Fibroblast of lung (primary cell): ENCODE measurements around the gene LAX1. TPM values are rescaled to one million over a fixed set of nuclear protein-coding genes. Genes with fewer than 3 reads are reported as not detected.

Experiments
- DNase-seq, 2 donors: peaks; one replicate each; pipeline versions ENCODE4 v3.0.0 to v3.0.0-alpha.2; 2010; ENCODE audit warnings: low read depth in 2 of 2
- H2AFZ ChIP-seq: 2 replicates; pipeline ENCODE4 v1.5.1; 2012; ENCODE audit warnings: low read length, control low read depth, inconsistent platforms
- H3K27ac ChIP-seq: 2 replicates; pipeline ENCODE4 v1.5.1; 2011; ENCODE audit warnings: low read length, control low read depth; ENCODE audit not compliant: insufficient read depth
- H3K27me3 ChIP-seq: 2 replicates; pipeline ENCODE4 v1.5.1; 2011; ENCODE audit warnings: mild to moderate bottlenecking, low read length; ENCODE audit not compliant: control insufficient read depth, insufficient read depth
- H3K36me3 ChIP-seq: 2 replicates; pipeline ENCODE4 v1.5.1; 2011; ENCODE audit warnings: low read length; ENCODE audit not compliant: control insufficient read depth, insufficient read depth
- H3K4me1 ChIP-seq: 2 replicates; pipeline ENCODE4 v1.5.1; 2011; ENCODE audit warnings: low read length; ENCODE audit not compliant: control insufficient read depth, insufficient read depth; ENCODE audit errors: extremely low read depth
- H3K4me2 ChIP-seq: 2 replicates; pipeline ENCODE4 v1.5.1; 2011; ENCODE audit warnings: low read length, control low read depth; ENCODE audit not compliant: insufficient read depth; ENCODE audit errors: extremely low read depth
- H3K4me3 ChIP-seq, 4 experiments: fragments of 200-600 bp in 1 of 4; sonication (generic) in 1 of 4; replicated peaks in 1 of 4; 2 replicates each; pipeline ENCODE4 v1.5.1; 2011 to 2016; ENCODE audit warnings: low read length in 4 of 4, low read depth in 3 of 4, mild to moderate bottlenecking in 3 of 4, control low read depth in 2 of 4, inconsistent platforms in 1 of 4, mixed read lengths in 1 of 4; ENCODE audit not compliant: insufficient read depth in 1 of 4; ENCODE audit errors: control extremely low read depth in 1 of 4
- H3K79me2 ChIP-seq: 2 replicates; pipeline ENCODE4 v1.5.1; 2012; ENCODE audit warnings: mild to moderate bottlenecking, low read length, inconsistent platforms; ENCODE audit not compliant: control insufficient read depth, insufficient read depth
- H3K9ac ChIP-seq: 2 replicates; pipeline ENCODE4 v1.5.1; 2011; ENCODE audit warnings: mild to moderate bottlenecking, low read length, control low read depth; ENCODE audit not compliant: insufficient read depth
- H3K9me3 ChIP-seq: 2 replicates; pipeline ENCODE4 v1.5.1; 2012; ENCODE audit warnings: low read depth, low read length; ENCODE audit not compliant: control insufficient read depth, insufficient read depth
- H4K20me1 ChIP-seq: 2 replicates; pipeline ENCODE4 v1.5.1; 2011; ENCODE audit warnings: low read length; ENCODE audit not compliant: control insufficient read depth, insufficient read depth; ENCODE audit errors: extremely low read depth
- CTCF ChIP-seq, 2 donors: IDR thresholded peaks in 1 of 2; conservative IDR thresholded peaks in 1 of 2; 1 replicate in 1 of 2; 2 replicates in 1 of 2; pipeline ENCODE4 v1.5.1; 2011 to 2012; ENCODE audit warnings: low read length in 2 of 2, control low read depth in 1 of 2, inconsistent platforms in 1 of 2, low read depth in 1 of 2, mild to moderate bottlenecking in 1 of 2
- EZH2 ChIP-seq: IDR thresholded peaks from 2 replicates; pipeline ENCODE4 v1.5.1; 2012; ENCODE audit warnings: low read length, control low read depth, mild to moderate bottlenecking; ENCODE audit errors: missing control alignments
- polyA plus RNA-seq, 2 donors: library from polyadenylated mRNA; depleted of rRNA in 1 of 2; stranded (reverse) in 1 of 2; unstranded in 1 of 2; fragments of >200 nt; gene quantifications; 2 replicates each; pipeline ENCODE4 v1.2.1, GENCODE V29; 2011 to 2012; ENCODE audit warnings: missing spikeins in 1 of 2
- total RNA-seq: library from RNA; depleted of rRNA; stranded (reverse); fragments of >200 nt; gene quantifications from 2 replicates; pipeline ENCODE4 v1.2.1, GENCODE V29; 2014

LAX1 gene
- total and polyA plus RNA-seq, 2 donors (not counting 1 experiment from before 2014, with no cell fraction given), result 0.02 TPM; not detected in 1

- no peaks in the 10 kb centered on the region for H3K9me3 ChIP-seq
Measured at GRCh38 chr1:203797948-203798655, 33.1 kb downstream of the LAX1 start.

GRCh38 chr1:203799157-203799556 is 34.2 kb downstream of the LAX1 start:
- Histone ChIP-seq H3K4me1 (peaks cover 8% of the 10 kb centered on the region), H4K20me1 (no peaks in the 10 kb centered on the region), H3K36me3 (peaks cover 5% of the 10 kb centered on the region)

More at GRCh38 chr1:203797948-203798655, 33.1 kb downstream of the LAX1 start:
- H3K27ac ChIP-seq, result no peak overlapping the region
- H3K27me3 ChIP-seq, result no peaks in the 10 kb centered on the region
- H3K9ac ChIP-seq, result no peak overlapping the region
- TF ChIP-seq CTCF (conservative IDR thresholded peaks at IDR 0.05 in 1 of 2, IDR thresholded peaks at IDR 0.05 in 1 of 2; ENCODE audit: low read depth in 1 of 2, low read length in 2 of 2) (no peak), EZH2 (no peak)
- peaks cover 5% of the 10 kb centered on the region for H3K36me3 ChIP-seq
- H3K4me3 ChIP-seq, result no peak overlapping the region
- no peaks in the 10 kb centered on the region for H4K20me1 ChIP-seq
- peaks cover 8% of the 10 kb centered on the region for H3K4me1 ChIP-seq
- no peak for DNase-seq
- peaks cover 66% of the 10 kb centered on the region for H3K79me2 ChIP-seq
- H2AFZ ChIP-seq, result no peak overlapping the region
- no peak overlapping the region for H3K4me2 ChIP-seq

GRCh38 chr1:203799971-203800370 is 35.0 kb downstream of the LAX1 start:
- no peak overlapping the region for H3K4me3 ChIP-seq

More at GRCh38 chr1:203799157-203799556, 34.2 kb downstream of the LAX1 start:
- no peak overlapping the region for H3K4me3 ChIP-seq
- no peak overlapping the region for H3K27ac ChIP-seq
- H3K9me3 ChIP-seq, result no peaks in the 10 kb centered on the region
- peak in 1 of 2 donors; percentile 34 for DNase-seq
- TF ChIP-seq EZH2 (no peak), CTCF (conservative IDR thresholded peaks at IDR 0.05 in 1 of 2, IDR thresholded peaks at IDR 0.05 in 1 of 2; ENCODE audit: low read depth in 1 of 2, low read length in 2 of 2) (no peak)
- H3K9ac ChIP-seq, result no peak overlapping the region
- no peak overlapping the region for H2AFZ ChIP-seq
- peak overlapping the region; percentile 19 for H3K4me2 ChIP-seq
- H3K27me3 ChIP-seq, result no peaks in the 10 kb centered on the region
- H3K79me2 ChIP-seq, result peaks cover 75% of the 10 kb centered on the region

More at GRCh38 chr1:203799971-203800370, 35.0 kb downstream of the LAX1 start:
- no peak overlapping the region for H3K27ac ChIP-seq
- H3K27me3 ChIP-seq, result no peaks in the 10 kb centered on the region
- H3K9ac ChIP-seq, result no peak overlapping the region
- no peaks in the 10 kb centered on the region for H3K9me3 ChIP-seq
- peaks cover 79% of the 10 kb centered on the region for H3K79me2 ChIP-seq
- H2AFZ ChIP-seq, result no peak overlapping the region
- TF ChIP-seq CTCF (conservative IDR thresholded peaks at IDR 0.05 in 1 of 2, IDR thresholded peaks at IDR 0.05 in 1 of 2; ENCODE audit: low read depth in 1 of 2, low read length in 2 of 2) (no peak), EZH2 (no peak)
- H3K4me2 ChIP-seq, result peak overlapping the region; percentile 4
- no peak for DNase-seq
- H4K20me1 ChIP-seq, result no peaks in the 10 kb centered on the region
- H3K36me3 ChIP-seq, result peaks cover 5% of the 10 kb centered on the region
- H3K4me1 ChIP-seq, result peaks cover 8% of the 10 kb centered on the region
